Loucy (cell line): ENCODE measurements around the gene EFNB2.

ENCODE experiments used
- H2AFZ ChIP-seq: fragments of 200-600 bp; sonication (generic); 2 replicates; pipeline ENCODE4 v1.6.0; 2016; ENCODE audit warnings: antibody characterized with exemption, mild to moderate bottlenecking, low read length, moderate library complexity
- H3F3A ChIP-seq: fragments of 200-600 bp; 2 replicates; pipeline ENCODE4 v1.6.0; 2016; ENCODE audit warnings: antibody characterized with exemption, low read depth, mild to moderate bottlenecking
- H3K27me3 ChIP-seq: fragments of 200-600 bp; sonication (generic); 2 replicates; pipeline ENCODE4 v1.6.1; 2014; ENCODE audit warnings: low read length, mild to moderate bottlenecking; ENCODE audit not compliant: insufficient read depth, poor library complexity, severe bottlenecking
- H3K36me3 ChIP-seq: fragments of 200-600 bp; sonication (generic); 2 replicates; pipeline ENCODE4 v1.6.1; 2016; ENCODE audit warnings: low read length; ENCODE audit not compliant: insufficient read depth
- H3K4me1 ChIP-seq: fragments of 200-600 bp; sonication (generic); 2 replicates; pipeline ENCODE4 v1.5.1; 2014; ENCODE audit warnings: low read length, mild to moderate bottlenecking; ENCODE audit not compliant: insufficient read depth, poor library complexity, severe bottlenecking
- H3K4me2 ChIP-seq: fragments of 200-600 bp; sonication (generic); 2 replicates; pipeline ENCODE4 v1.6.0; 2014; ENCODE audit warnings: antibody characterized with exemption, low read length, low read depth, mild to moderate bottlenecking; ENCODE audit not compliant: poor library complexity, severe bottlenecking
- H3K4me3 ChIP-seq: fragments of 200-600 bp; sonication (generic); 2 replicates; pipeline ENCODE4 v1.5.1; 2014; ENCODE audit warnings: low read length, mild to moderate bottlenecking, mixed read lengths; ENCODE audit not compliant: poor library complexity, severe bottlenecking
- H3K79me2 ChIP-seq: fragments of 200-600 bp; sonication (generic); 2 replicates; pipeline ENCODE4 v1.6.1; 2014; ENCODE audit warnings: low read length; ENCODE audit not compliant: insufficient read depth
- H3K9ac ChIP-seq: fragments of 200-600 bp; sonication (generic); 2 replicates; pipeline ENCODE4 v1.6.0; 2014; ENCODE audit warnings: mild to moderate bottlenecking, low read depth, low read length, moderate library complexity; ENCODE audit not compliant: poor library complexity, severe bottlenecking
- H3K9me2 ChIP-seq: fragments of 200-600 bp; sonication (generic); replicated peaks from 2 replicates; pipeline ENCODE4 v1.6.1; 2016; ENCODE audit warnings: low read depth, low read length, mixed read lengths
- H3K9me3 ChIP-seq: fragments of 200-600 bp; sonication (generic); 2 replicates; pipeline ENCODE4 v1.6.1; 2014; ENCODE audit warnings: mild to moderate bottlenecking, antibody characterized with exemption, low read length, low read depth; ENCODE audit not compliant: insufficient read depth
- H4K20me1 ChIP-seq: fragments of 200-600 bp; sonication (generic); 2 replicates; pipeline ENCODE4 v1.6.0; 2014; ENCODE audit warnings: antibody characterized with exemption, low read length, mild to moderate bottlenecking; ENCODE audit not compliant: insufficient read depth, poor library complexity, severe bottlenecking
- EZH2phosphoT487 ChIP-seq: fragments of 200-600 bp; IDR thresholded peaks from 2 replicates; pipeline ENCODE4 v1.6.1; 2018; ENCODE audit warnings: antibody characterized with exemption, mild to moderate bottlenecking, moderate library complexity, borderline replicate concordance
- TF ChIP-seq, protein P1 (sequence below): fragments of 200-600 bp; sonication (generic); conservative IDR thresholded peaks from 2 replicates; pipeline ENCODE4 v1.5.1; 2014; ENCODE audit warnings: mild to moderate bottlenecking, antibody characterized with exemption, low read length

Gene EFNB2

DNA sequence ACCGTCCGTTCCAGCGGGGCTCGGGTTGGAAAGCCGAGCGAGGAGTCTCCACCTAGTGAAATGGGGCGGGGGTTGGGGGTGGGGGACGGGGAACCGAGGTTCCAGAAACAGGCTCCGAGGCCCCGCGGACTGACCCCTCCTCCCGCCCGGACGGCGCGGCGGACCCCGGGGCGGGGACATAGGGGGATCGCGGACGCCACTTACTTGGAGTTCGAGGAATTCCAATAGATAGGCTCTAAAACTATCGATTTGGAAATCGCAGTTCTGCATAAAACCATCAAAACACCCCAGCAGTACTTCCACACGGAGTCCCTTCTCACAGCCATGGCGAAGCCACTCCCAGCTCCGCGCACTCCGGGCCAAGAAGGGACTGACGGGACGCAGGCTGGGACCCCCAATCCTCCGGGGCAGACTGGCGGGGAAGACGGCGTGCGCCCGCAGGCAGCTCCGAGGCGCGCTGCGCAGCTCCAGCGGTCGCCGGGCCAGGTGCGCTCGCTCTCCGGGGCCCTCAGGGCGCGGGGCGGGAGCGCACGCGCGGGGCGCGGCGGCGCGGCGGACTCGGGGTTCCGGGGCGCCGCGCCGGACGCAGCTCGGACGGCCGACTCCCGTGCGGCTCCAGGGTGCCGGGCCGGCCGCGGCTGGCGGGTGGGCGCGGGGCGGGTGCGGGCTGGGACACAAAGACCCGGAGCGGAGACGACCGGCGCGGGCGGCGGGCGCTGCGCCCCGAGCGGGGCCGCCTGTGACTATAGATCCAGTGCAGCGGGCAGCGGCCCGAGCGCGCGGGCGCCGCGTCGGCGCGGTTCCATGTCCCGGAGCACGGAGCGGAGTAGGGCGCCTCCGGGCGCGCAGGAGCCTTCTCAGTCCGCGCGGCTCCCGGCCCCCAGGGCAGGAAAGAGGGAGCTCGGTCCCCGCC, 567 bp downstream of the EFNB2 start:
- Histone ChIP-seq H3K79me2 (no peaks in the 10 kb centered on the region), H3K4me2 (no peak overlapping the region), H3K9me3 (no peaks in the 10 kb centered on the region), H3F3A (no peaks in the 10 kb centered on the region), H3K27me3 (no peaks in the 10 kb centered on the region), H3K4me1 (no peaks in the 10 kb centered on the region), H3K9ac (no peak overlapping the region), H3K36me3 (no peaks in the 10 kb centered on the region), H2AFZ (no peak overlapping the region), H4K20me1 (no peaks in the 10 kb centered on the region), H3K4me3 (no peak overlapping the region), H3K9me2 (no peaks in the 10 kb centered on the region)
- TF ChIP-seq EZH2phosphoT487 = no peak
- TF ChIP-seq, protein P1, sequence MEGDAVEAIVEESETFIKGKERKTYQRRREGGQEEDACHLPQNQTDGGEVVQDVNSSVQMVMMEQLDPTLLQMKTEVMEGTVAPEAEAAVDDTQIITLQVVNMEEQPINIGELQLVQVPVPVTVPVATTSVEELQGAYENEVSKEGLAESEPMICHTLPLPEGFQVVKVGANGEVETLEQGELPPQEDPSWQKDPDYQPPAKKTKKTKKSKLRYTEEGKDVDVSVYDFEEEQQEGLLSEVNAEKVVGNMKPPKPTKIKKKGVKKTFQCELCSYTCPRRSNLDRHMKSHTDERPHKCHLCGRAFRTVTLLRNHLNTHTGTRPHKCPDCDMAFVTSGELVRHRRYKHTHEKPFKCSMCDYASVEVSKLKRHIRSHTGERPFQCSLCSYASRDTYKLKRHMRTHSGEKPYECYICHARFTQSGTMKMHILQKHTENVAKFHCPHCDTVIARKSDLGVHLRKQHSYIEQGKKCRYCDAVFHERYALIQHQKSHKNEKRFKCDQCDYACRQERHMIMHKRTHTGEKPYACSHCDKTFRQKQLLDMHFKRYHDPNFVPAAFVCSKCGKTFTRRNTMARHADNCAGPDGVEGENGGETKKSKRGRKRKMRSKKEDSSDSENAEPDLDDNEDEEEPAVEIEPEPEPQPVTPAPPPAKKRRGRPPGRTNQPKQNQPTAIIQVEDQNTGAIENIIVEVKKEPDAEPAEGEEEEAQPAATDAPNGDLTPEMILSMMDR = no peak

DNA sequence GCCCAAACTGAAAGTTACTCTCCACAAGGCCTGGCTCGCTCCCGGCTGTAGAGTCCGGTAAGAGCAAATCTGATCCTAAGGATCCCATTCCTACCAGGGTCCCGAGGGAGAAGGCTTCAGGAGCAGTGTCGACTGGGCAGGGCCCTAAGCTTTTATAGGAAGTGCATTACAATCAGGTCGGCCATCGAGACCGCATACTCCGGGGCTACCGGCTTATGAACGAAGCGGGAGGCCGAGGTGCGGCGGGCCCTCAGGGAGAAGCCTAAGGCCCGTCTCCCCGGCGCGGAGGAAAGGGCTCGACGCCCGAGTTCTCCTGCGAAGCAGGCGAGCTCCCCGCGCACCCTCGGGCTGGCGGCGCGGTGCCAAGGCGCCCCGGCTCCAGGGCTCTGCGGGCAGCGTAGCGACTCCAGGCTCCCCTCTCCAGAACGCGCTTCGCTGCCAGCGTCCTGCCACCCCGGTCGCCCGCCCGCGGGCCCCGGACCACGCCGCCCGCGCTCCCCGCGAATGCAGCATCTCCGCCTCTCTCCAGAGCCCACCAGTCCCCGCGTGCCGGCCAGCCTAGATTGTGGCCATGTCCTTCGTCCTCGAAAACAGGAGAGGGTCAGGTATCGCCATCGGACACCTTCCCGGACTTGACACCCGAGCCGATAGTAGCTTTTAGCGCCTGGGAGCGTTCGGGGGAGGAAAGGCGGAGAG, 1.4 kb downstream of the EFNB2 start:
- H3K4me3 ChIP-seq = no peak overlapping the region
- no peak overlapping the region for H3K9ac ChIP-seq
- no peak overlapping the region for H2AFZ ChIP-seq
- no peaks in the 10 kb centered on the region for H3K4me1 ChIP-seq
- H3K79me2 ChIP-seq = no peaks in the 10 kb centered on the region
- H3K36me3 ChIP-seq = no peaks in the 10 kb centered on the region
- H3F3A ChIP-seq = no peaks in the 10 kb centered on the region
- H3K9me2 ChIP-seq = no peaks in the 10 kb centered on the region
- H3K27me3 ChIP-seq = no peaks in the 10 kb centered on the region
- no peaks in the 10 kb centered on the region for H4K20me1 ChIP-seq
- TF ChIP-seq, protein P1 = no peak
- TF ChIP-seq EZH2phosphoT487 = no peak
- H3K9me3 ChIP-seq = no peaks in the 10 kb centered on the region
- no peak overlapping the region for H3K4me2 ChIP-seq

DNA sequence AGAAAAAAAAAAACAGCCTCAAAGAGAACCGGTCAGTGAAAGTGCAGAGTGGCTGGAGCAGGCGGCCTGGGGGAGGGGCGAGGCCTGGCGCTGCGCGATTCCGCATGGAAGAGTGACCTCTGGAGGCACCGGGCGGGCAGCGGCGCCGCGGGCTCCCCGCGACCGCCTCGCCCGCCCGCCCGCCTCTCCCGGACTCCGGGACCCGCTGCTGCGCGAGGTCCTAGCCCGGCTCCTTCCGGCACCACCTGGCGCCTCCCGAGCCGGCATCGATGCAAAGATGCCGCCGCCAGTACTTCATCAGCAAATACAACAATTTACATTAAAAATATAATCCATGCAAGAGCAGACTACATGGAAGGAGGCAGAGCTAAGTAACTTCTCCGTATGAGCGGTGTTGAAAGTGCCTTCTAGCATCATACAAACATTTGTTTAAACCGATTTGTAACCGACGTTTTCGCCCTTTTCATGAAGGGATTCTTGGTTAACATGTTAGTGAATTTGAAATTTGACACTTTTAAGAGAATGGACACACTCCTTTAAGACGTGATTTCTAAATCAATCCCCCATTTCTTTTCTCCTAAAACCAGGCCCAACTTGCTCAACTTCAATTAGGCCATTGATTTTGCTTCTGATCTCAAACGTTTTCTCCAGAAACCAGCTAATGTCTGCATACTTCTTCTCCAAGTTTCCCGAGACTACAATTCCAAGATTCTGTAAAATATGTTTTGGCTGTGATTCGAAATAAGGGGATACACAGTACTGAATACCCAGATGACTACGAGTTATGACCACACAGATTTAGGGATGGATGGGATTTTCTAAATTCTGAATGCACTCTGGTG, 2.1 kb downstream of the EFNB2 start:
- TF ChIP-seq, protein P1 = no peak
- no peak for TF ChIP-seq EZH2phosphoT487
- Histone ChIP-seq H3K27me3 (no peaks in the 10 kb centered on the region), H3K4me1 (no peaks in the 10 kb centered on the region), H4K20me1 (no peaks in the 10 kb centered on the region), H3K9me3 (no peaks in the 10 kb centered on the region), H3K9me2 (no peaks in the 10 kb centered on the region), H3K36me3 (no peaks in the 10 kb centered on the region), H3F3A (no peaks in the 10 kb centered on the region), H3K4me2 (no peak overlapping the region), H3K79me2 (no peaks in the 10 kb centered on the region), H3K9ac (no peak overlapping the region), H3K4me3 (no peak overlapping the region), H2AFZ (no peak overlapping the region)
